Measurements from ENCODE around the gene B4GALT2.

Gene B4GALT2

GRCh38 chr1:44012941-44013609, 34.1 kb downstream of the B4GALT2 start:
- H3K4me3 ChIP-seq (replicated peaks in 1 of 2; ENCODE audit: low read depth in 2 of 2, low read length in 2 of 2), result no peak overlapping the region
- no peak for TF ChIP-seq CTCF (IDR thresholded peaks at IDR 0.05; ENCODE audit: low read depth, low read length)
- DNase-seq (ENCODE audit: low read depth in 2 of 2), result no peak

- no peak overlapping the region for H3K4me3 ChIP-seq (replicated peaks in 1 of 2; ENCODE audit: low read depth in 2 of 2, low read length in 2 of 2)
- TF ChIP-seq CTCF (IDR thresholded peaks at IDR 0.05; ENCODE audit: low read depth, low read length), result no peak
- DNase-seq (ENCODE audit: low read depth in 2 of 2), result no peak
Measured at GRCh38 chr1:44013949-44014348, 34.9 kb downstream of the B4GALT2 start.

GRCh38 chr1:44014365-44015104, 35.5 kb downstream of the B4GALT2 start:
- DNase-seq (ENCODE audit: low read depth in 2 of 2), result no peak
- no peak for TF ChIP-seq CTCF (IDR thresholded peaks at IDR 0.05; ENCODE audit: low read depth, low read length)
- H3K4me3 ChIP-seq (replicated peaks in 1 of 2; ENCODE audit: low read depth in 2 of 2, low read length in 2 of 2), result no peak overlapping the region

DNA sequence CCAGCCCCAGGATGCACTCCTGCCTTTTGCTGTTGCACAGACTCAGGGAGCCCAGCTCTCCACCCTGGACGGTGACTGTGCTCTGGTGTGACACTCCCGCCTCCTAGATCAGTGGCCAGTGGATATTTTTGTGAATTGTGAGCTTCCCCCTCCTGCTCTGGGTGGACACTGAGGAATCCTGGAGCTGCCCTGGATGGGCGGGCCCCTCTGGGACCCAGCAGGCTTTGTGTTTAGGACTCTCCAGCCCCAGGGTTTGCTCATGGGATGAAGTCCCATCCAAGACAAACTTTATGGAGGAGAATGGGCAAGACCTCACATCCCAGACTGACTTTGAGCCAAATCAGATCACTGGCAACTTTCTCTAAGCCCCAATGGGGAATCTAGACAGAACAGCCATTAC, 36.2 kb downstream of the B4GALT2 start:
- DNase-seq (ENCODE audit: low read depth in 2 of 2), result peak in 1 of 2 donors; percentile 18
- no peak for TF ChIP-seq CTCF (IDR thresholded peaks at IDR 0.05; ENCODE audit: low read depth, low read length)
- no peak overlapping the region for H3K4me3 ChIP-seq (replicated peaks in 1 of 2; ENCODE audit: low read depth in 2 of 2, low read length in 2 of 2)

DNA sequence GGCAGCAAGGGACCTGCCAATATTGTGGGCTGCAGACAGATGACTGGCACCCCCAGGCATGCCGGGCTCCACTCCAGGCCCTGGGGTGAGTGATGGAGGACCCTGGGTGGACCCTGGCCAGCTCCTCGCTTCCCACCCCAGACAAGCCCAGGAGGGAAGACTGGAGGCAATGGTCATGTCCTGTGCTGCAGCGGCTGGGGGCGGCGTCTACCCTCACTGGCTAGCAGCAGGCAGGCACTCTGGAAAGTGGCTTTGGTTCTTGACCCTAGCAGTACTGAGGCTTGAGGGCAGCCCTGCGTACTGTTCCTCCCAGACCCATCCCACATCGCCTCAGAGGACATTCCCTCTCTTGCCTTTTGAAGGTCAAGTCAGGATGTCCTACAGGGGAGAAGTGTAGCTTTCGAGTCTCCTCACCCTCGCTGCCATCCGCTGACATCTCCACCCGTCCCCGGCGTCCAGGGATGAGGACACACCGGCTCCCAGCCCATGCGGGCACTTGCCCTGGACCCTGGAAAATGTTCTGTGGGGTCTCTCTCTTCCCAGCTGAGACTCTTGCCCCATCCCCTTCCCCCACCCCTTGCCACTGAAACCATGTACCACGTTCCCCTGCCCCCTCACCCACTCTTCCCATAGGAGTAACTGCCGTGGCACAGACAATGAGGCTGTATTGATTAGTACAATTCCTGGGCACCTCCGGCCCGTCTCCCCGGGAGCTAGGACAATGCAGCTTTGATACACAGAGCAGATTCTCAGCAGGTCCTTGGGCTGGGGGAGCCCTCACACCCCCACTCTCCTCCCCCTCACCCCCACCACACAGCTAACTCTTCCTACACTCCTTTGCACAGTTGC, 37.3 kb downstream of the B4GALT2 start:
- H3K4me3 ChIP-seq (replicated peaks in 1 of 2; ENCODE audit: low read depth in 2 of 2, low read length in 2 of 2), result no peak overlapping the region
- no peak for DNase-seq (ENCODE audit: low read depth in 2 of 2)
- no peak for TF ChIP-seq CTCF (IDR thresholded peaks at IDR 0.05; ENCODE audit: low read depth, low read length)

DNA sequence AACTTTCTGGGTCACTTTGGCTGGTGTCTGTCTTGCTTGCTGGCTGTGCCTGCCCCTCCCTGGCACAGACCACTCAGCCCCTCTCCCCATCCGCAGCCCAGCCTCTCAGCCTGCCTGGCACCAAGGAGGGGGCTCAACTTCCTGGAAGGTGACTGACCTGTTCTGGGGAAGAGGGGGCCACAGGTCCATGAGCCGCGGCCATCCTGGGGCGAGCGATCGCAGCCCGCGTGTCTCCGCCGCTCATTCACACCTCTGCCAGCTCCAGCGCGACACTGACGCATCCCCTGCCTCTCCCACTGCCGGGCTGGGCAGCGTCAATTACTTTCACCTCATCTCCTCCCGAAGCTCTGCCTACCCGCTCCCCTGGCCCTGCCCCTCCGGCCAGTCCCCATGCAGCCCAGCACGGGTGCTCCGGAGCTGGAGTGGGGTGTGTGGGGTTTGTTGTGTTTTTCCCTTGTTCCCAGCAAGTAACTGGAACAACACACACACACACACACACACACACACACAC, 37.9 kb downstream of the B4GALT2 start:
- no peak for DNase-seq (ENCODE audit: low read depth in 2 of 2)
- no peak for TF ChIP-seq CTCF (IDR thresholded peaks at IDR 0.05; ENCODE audit: low read depth, low read length)
- H3K4me3 ChIP-seq (replicated peaks in 1 of 2; ENCODE audit: low read depth in 2 of 2, low read length in 2 of 2), result no peak overlapping the region

Data from cardiac fibroblast (primary cell).